WTC11 (cell line): ENCODE measurements around the gene PRPSAP1.

ENCODE experiments used
- FOXK1 ChIP-seq: sonication (generic); formaldehyde crosslinking; IDR thresholded peaks from 2 replicates; pipeline ENCODE4 v1.8.0; 2022; ENCODE audit warnings: mild to moderate bottlenecking, moderate library complexity, missing genetic modification reagents
- TF ChIP-seq, protein P1 (sequence below): sonication (generic); formaldehyde crosslinking; IDR thresholded peaks from 2 replicates; pipeline ENCODE4 v1.8.1; 2023; ENCODE audit warnings: mild to moderate bottlenecking, missing genetic modification reagents, moderate library complexity
- TF ChIP-seq, protein P2 (sequence below): sonication (generic); formaldehyde crosslinking; IDR thresholded peaks from 2 replicates; pipeline ENCODE4 v1.8.1; 2023; ENCODE audit warnings: mild to moderate bottlenecking, missing genetic modification reagents, borderline replicate concordance
- TF ChIP-seq, protein P3 (sequence below): fragments of 200-600 bp; IDR thresholded peaks from 2 replicates; pipeline ENCODE4 v1.8.0; 2022; ENCODE audit warnings: antibody characterized with exemption

DNA sequence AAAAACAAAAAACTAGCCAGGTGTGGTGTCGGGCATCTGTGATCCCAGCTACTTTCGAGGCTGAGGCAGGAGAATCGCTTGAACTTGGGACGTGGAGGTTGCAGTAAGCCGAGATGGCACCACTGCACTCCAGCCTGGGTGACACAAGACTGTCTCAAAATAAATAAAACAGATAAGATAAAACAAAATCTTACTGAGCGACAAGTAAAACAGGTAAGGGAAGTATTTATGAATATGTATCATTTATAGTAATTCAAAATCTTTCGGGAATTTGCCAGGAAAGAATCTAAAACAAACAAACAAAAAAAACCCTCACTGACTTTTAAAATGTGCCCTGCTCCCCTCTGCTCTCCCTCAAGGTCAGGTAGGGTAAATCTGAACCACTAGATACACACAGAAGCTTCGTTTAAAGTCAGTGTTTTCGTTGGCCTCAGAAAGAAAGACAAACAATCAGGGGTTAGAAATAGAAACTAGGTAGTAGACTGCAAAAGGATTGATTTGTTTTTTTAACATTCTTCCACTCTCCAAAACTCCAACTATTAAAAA, 2.1 kb downstream of the PRPSAP1 start:
- TF ChIP-seq, protein P1, sequence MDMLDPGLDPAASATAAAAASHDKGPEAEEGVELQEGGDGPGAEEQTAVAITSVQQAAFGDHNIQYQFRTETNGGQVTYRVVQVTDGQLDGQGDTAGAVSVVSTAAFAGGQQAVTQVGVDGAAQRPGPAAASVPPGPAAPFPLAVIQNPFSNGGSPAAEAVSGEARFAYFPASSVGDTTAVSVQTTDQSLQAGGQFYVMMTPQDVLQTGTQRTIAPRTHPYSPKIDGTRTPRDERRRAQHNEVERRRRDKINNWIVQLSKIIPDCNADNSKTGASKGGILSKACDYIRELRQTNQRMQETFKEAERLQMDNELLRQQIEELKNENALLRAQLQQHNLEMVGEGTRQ: no peak
- TF ChIP-seq, protein P2, sequence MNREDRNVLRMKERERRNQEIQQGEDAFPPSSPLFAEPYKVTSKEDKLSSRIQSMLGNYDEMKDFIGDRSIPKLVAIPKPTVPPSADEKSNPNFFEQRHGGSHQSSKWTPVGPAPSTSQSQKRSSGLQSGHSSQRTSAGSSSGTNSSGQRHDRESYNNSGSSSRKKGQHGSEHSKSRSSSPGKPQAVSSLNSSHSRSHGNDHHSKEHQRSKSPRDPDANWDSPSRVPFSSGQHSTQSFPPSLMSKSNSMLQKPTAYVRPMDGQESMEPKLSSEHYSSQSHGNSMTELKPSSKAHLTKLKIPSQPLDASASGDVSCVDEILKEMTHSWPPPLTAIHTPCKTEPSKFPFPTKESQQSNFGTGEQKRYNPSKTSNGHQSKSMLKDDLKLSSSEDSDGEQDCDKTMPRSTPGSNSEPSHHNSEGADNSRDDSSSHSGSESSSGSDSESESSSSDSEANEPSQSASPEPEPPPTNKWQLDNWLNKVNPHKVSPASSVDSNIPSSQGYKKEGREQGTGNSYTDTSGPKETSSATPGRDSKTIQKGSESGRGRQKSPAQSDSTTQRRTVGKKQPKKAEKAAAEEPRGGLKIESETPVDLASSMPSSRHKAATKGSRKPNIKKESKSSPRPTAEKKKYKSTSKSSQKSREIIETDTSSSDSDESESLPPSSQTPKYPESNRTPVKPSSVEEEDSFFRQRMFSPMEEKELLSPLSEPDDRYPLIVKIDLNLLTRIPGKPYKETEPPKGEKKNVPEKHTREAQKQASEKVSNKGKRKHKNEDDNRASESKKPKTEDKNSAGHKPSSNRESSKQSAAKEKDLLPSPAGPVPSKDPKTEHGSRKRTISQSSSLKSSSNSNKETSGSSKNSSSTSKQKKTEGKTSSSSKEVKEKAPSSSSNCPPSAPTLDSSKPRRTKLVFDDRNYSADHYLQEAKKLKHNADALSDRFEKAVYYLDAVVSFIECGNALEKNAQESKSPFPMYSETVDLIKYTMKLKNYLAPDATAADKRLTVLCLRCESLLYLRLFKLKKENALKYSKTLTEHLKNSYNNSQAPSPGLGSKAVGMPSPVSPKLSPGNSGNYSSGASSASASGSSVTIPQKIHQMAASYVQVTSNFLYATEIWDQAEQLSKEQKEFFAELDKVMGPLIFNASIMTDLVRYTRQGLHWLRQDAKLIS (CRISPR knock-in tag): no peak
- TF ChIP-seq, protein P3, sequence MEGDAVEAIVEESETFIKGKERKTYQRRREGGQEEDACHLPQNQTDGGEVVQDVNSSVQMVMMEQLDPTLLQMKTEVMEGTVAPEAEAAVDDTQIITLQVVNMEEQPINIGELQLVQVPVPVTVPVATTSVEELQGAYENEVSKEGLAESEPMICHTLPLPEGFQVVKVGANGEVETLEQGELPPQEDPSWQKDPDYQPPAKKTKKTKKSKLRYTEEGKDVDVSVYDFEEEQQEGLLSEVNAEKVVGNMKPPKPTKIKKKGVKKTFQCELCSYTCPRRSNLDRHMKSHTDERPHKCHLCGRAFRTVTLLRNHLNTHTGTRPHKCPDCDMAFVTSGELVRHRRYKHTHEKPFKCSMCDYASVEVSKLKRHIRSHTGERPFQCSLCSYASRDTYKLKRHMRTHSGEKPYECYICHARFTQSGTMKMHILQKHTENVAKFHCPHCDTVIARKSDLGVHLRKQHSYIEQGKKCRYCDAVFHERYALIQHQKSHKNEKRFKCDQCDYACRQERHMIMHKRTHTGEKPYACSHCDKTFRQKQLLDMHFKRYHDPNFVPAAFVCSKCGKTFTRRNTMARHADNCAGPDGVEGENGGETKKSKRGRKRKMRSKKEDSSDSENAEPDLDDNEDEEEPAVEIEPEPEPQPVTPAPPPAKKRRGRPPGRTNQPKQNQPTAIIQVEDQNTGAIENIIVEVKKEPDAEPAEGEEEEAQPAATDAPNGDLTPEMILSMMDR: no peak
- TF ChIP-seq FOXK1 (CRISPR knock-in tag): no peak
